Esophagus muscularis mucosa (tissue), 4 donors: ENCODE results near the gene RYR1. TPM values are rescaled to one million over a fixed set of nuclear protein-coding genes. Genes with fewer than 3 reads are reported as not detected.
"Not testable (repeated sequence)": the region's sequence is repeated elsewhere in the genome, so short reads cannot be mapped to it uniquely, and the experiment has no call there.

Experiments used
- DNase-seq: peaks from one replicate; pipeline ENCODE4 v3.0.0-alpha.2; 2017; ENCODE audit errors: extremely low spot score
- H3K27ac ChIP-seq, 4 donors: fragments of 200-600 bp; sonication (generic); replicated peaks in 1 of 4; 1 replicate in 3 of 4; 2 replicates in 1 of 4; pipeline ENCODE4 v1.5.1; 2016 to 2019; ENCODE audit warnings: mild to moderate bottlenecking in 1 of 4
- H3K27me3 ChIP-seq, 4 donors: fragments of 200-600 bp; sonication (generic); one replicate each; pipeline versions ENCODE4 v1.5.1 to v1.6.0; 2016 to 2019
- H3K36me3 ChIP-seq, 4 donors: fragments of 200-600 bp; sonication (generic); one replicate each; pipeline ENCODE4 v1.5.1; 2016 to 2019
- H3K4me1 ChIP-seq, 4 donors: fragments of 200-600 bp; sonication (generic); one replicate each; pipeline ENCODE4 v1.5.1; 2016 to 2019
- H3K4me3 ChIP-seq, 4 donors: fragments of 200-600 bp; sonication (generic); 1 replicate in 2 of 4; 2 replicates in 2 of 4; pipeline ENCODE4 v1.5.1; 2016 to 2019; ENCODE audit warnings: mild to moderate bottlenecking in 4 of 4, moderate library complexity in 1 of 4
- H3K9me3 ChIP-seq, 4 donors: fragments of 200-600 bp; sonication (generic); 1 replicate in 3 of 4; 2 replicates in 1 of 4; pipeline ENCODE4 v1.5.1; 2016 to 2019
- CTCF ChIP-seq, 3 experiments: fragments of 200-600 bp in 2 of 3; fragments of 450-650 bp in 1 of 3; sonication (generic) in 2 of 3; IDR thresholded peaks; one replicate each; pipeline ENCODE4 v1.5.1; 2017 to 2019; ENCODE audit warnings: antibody characterized with exemption in 3 of 3, mild to moderate bottlenecking in 2 of 3, moderate library complexity in 1 of 3
- EP300 ChIP-seq: sonication (generic); formaldehyde crosslinking; IDR thresholded peaks from one replicate; pipeline ENCODE4 v1.6.1; 2017; ENCODE audit warnings: antibody characterized with exemption
- POLR2A ChIP-seq: fragments of 450-650 bp; IDR thresholded peaks from one replicate; pipeline ENCODE4 v1.6.1; 2017; ENCODE audit warnings: antibody characterized with exemption, moderate library complexity, mild to moderate bottlenecking, low read depth
- POLR2AphosphoS5 ChIP-seq, 2 donors: sonication (generic); formaldehyde crosslinking; IDR thresholded peaks; one replicate each; pipeline ENCODE4 v1.6.1; 2017; ENCODE audit warnings: antibody characterized with exemption in 2 of 2
- WGBS: methylation state at CpG from one replicate; pipeline ENCODE4 v1.1.5; 2018; 5-methylcytosine and 5-hydroxymethylcytosine counted together
- intact Hi-C: fragments of 100-400 bp; cut with DNase I; formaldehyde crosslinking; loops from one replicate; pipeline ENCODE4 v1.15.1; 2023
- total RNA-seq, 4 donors: library from RNA; depleted of rRNA; stranded (reverse); fragments of >200 nt; gene quantifications; one replicate each; pipeline versions ENCODE4 v1.1.0 to v1.2.1, GENCODE V29; 2016

Gene RYR1
- total RNA-seq, 4 donors from 2014 or later = 0.99 to 4.0 (median 2.7) TPM

GRCh38 chr19:38554676-38555141 lies 121.2 kb downstream of the RYR1 start:
- H3K4me1 ChIP-seq = no peaks in the 10 kb centered on the region
- 79% methylated on average over 3 of the region's 3 CpGs for WGBS
- H3K36me3 ChIP-seq = no peaks in the 10 kb centered on the region
- no peak overlapping the region for H3K4me3 ChIP-seq
- intact Hi-C loops = no loop called here
- DNase-seq = no peak
- H3K27me3 ChIP-seq = peaks cover 0 to 25% (median 0%) of the 10 kb centered on the region in 4 donors
- no peak for TF ChIP-seq CTCF (IDR thresholded peaks at IDR 0.05)
- no peak for TF ChIP-seq EP300
- TF ChIP-seq POLR2A = no peak
- TF ChIP-seq POLR2AphosphoS5 (IDR thresholded peaks at IDR 0.05) = no peak
- no peak overlapping the region for H3K27ac ChIP-seq
- no peaks in the 10 kb centered on the region for H3K9me3 ChIP-seq

- Histone ChIP-seq H3K4me3 (no peak overlapping the region), H3K36me3 (no peaks in the 10 kb centered on the region), H3K27ac (no peak overlapping the region), H3K4me1 (no peaks in the 10 kb centered on the region), H3K9me3 (no peaks in the 10 kb centered on the region), H3K27me3 (peaks cover 0 to 25% (median 0%) of the 10 kb centered on the region in 4 donors)
- intact Hi-C loops = no loop called here
- TF ChIP-seq POLR2A = no peak
- no peak for TF ChIP-seq EP300
- no peak for TF ChIP-seq CTCF (IDR thresholded peaks at IDR 0.05)
- no peak for TF ChIP-seq POLR2AphosphoS5 (IDR thresholded peaks at IDR 0.05)
- 80% methylated on average over 8 of the region's 8 CpGs for WGBS
- no peak for DNase-seq
Observed at GRCh38 chr19:38555200-38555599, 121.7 kb downstream of the RYR1 start.

- Histone ChIP-seq H3K27ac (no peak overlapping the region), H3K4me3 (no peak overlapping the region), H3K4me1 (no peaks in the 10 kb centered on the region), H3K9me3 (no peaks in the 10 kb centered on the region), H3K36me3 (peaks cover 0 to 4% (median 0%) of the 10 kb centered on the region in 4 donors), H3K27me3 (peaks cover 0 to 24% (median 0%) of the 10 kb centered on the region in 4 donors)
- no peak for DNase-seq
- TF ChIP-seq POLR2A (no peak), CTCF (IDR thresholded peaks at IDR 0.05) (no peak), POLR2AphosphoS5 (IDR thresholded peaks at IDR 0.05) (no peak), EP300 (no peak)
- 65% methylated on average over 7 of the region's 7 CpGs for WGBS
- intact Hi-C loops = no loop called here
Observed at GRCh38 chr19:38556521-38557174, 123.2 kb downstream of the RYR1 start.

- DNase-seq = no peak
- intact Hi-C loops = no loop called here
- Histone ChIP-seq H3K9me3 (no peaks in the 10 kb centered on the region), H3K27me3 (peaks cover 0 to 21% (median 0%) of the 10 kb centered on the region in 4 donors), H3K4me3 (no peak overlapping the region), H3K27ac (no peak overlapping the region), H3K36me3 (peaks cover 0 to 4% (median 0%) of the 10 kb centered on the region in 4 donors), H3K4me1 (no peaks in the 10 kb centered on the region)
- WGBS = 82% methylated on average over 12 of the region's 12 CpGs
- no peak for TF ChIP-seq CTCF (IDR thresholded peaks at IDR 0.05)
- TF ChIP-seq POLR2AphosphoS5 (IDR thresholded peaks at IDR 0.05) = no peak
- TF ChIP-seq EP300 = no peak
- TF ChIP-seq POLR2A = no peak
Observed at GRCh38 chr19:38557205-38557799, 123.8 kb downstream of the RYR1 start.

- H3K9me3 ChIP-seq, H3K4me1 ChIP-seq, H3K4me3 ChIP-seq, H3K27ac ChIP-seq, H3K36me3 ChIP-seq, intact Hi-C loops, DNase-seq: not testable (repeated sequence)
- WGBS = 79% methylated on average over 7 of the region's 7 CpGs
- H3K27me3 ChIP-seq = peaks cover 0 to 26% (median 0%) of the 10 kb centered on the region in 4 donors
Observed at GRCh38 chr19:38558933-38559332, 125.4 kb downstream of the RYR1 start.
